ENCODE data around the gene OR14C36. TPM values are rescaled to one million over a fixed set of nuclear protein-coding genes. Genes with fewer than 3 reads are reported as not detected.
"Not testable (repeated sequence)": the region's sequence is repeated elsewhere in the genome, so short reads cannot be mapped to it uniquely, and the experiment has no call there.

The OR14C36 gene, protein sequence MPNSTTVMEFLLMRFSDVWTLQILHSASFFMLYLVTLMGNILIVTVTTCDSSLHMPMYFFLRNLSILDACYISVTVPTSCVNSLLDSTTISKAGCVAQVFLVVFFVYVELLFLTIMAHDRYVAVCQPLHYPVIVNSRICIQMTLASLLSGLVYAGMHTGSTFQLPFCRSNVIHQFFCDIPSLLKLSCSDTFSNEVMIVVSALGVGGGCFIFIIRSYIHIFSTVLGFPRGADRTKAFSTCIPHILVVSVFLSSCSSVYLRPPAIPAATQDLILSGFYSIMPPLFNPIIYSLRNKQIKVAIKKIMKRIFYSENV
- total RNA-seq = not detected

- DNase-seq (ENCODE audit: low spot score) (no peak), ATAC-seq (ENCODE audit: low FRiP score) (no peak)
- no peak for TF ChIP-seq CTCF (IDR thresholded peaks at IDR 0.05)
These were observed at the start of gene OR14C36 for GRCh38 chr1:248348475-248348874. OR14C36 (plus strand) TSS chr1:248348775; CDS start chr1:248348775, 0 bp downstream.

DNA sequence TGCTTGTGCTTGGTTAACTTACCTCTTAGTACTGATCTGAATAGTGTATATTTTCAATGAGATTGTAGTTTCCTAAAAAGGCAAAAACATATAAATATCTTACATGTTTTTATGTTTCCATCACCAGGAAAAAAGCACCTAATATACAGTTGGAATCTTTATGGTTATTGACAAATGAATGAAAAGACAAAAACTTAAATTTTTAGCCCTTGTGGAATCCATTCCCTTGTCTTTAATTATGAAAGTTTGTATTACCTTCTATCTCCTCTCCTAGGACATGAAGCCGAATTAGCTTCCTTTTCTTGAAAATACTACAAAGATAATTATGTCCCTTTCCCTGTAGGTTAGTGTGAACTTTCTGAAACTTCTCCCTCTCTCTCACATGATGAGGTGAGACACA, 45.3 kb upstream of the OR14C36 start, which contains the start of gene OR2T12:
Gene OR2T12 (minus strand): TSS at position 101 of the 400 bp plus-strand sequence. CDS start 7,846 bp downstream, outside the sequence.
- no peak for DNase-seq (ENCODE audit: low spot score)
- no peak for TF ChIP-seq CTCF (IDR thresholded peaks at IDR 0.05)
- no peak for ATAC-seq (ENCODE audit: low FRiP score)

GRCh38 chr1:248305672-248306071, 42.9 kb upstream of the OR14C36 start:
- not testable (repeated sequence) for DNase-seq (ENCODE audit: low spot score); ATAC-seq (ENCODE audit: low FRiP score)

- TF ChIP-seq CTCF (IDR thresholded peaks at IDR 0.05) = no peak
- DNase-seq (ENCODE audit: low spot score) (no peak), ATAC-seq (ENCODE audit: low FRiP score) (no peak)
These were observed 42.5 kb upstream of the OR14C36 start for GRCh38 chr1:248306103-248306502.

GRCh38 chr1:248306740-248307139, 41.8 kb upstream of the OR14C36 start:
- not testable (repeated sequence) for DNase-seq (ENCODE audit: low spot score); ATAC-seq (ENCODE audit: low FRiP score)

GRCh38 chr1:248316796-248317195, 31.8 kb upstream of the OR14C36 start:
- ATAC-seq (ENCODE audit: low FRiP score) (no peak), DNase-seq (ENCODE audit: low spot score) (no peak)

DNA sequence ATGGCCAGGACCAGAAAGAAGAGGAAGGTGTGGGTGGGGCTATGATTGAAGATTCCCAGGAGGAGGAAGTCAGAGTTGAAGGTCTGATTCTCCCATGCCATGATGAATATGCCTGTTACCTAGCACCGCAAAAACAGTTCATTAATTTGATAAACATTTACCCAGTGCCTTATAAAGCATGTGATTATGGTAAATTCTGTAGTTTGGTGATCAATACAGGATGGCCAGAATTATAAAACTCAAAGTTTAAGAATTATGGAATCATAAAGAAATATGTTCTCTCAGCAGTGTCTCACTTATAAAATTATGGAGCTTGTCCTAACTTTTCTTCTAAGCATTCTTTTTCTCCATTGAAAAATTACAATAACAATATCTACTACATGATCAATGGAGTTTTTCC, 24.1 kb upstream of the OR14C36 start, which contains the start of gene OR2M7:
Gene OR2M7 (minus strand): TSS at position 101 of the 400 bp plus-strand sequence. CDS start 0 bp downstream, at position 101.
- no peak for DNase-seq (ENCODE audit: low spot score)
- ATAC-seq (ENCODE audit: low FRiP score) = no peak
- no peak for TF ChIP-seq CTCF (IDR thresholded peaks at IDR 0.05)

More at GRCh38 chr1:248316796-248317195, 31.8 kb upstream of the OR14C36 start:
- TF ChIP-seq CTCF (IDR thresholded peaks at IDR 0.05) = no peak

- ATAC-seq (ENCODE audit: low FRiP score) (no peak), DNase-seq (ENCODE audit: low spot score) (no peak)
These were observed 5.1 kb upstream of the OR14C36 start for GRCh38 chr1:248343451-248343850.

More at GRCh38 chr1:248343451-248343850, 5.1 kb upstream of the OR14C36 start:
- no peak for TF ChIP-seq CTCF (IDR thresholded peaks at IDR 0.05)

All from omental fat pad (tissue), 4 donors.